NOMO-1 treated with dmso at 0.1 percent for 144 hours (cell line): ENCODE results near the gene FOXP1.

Experiments
- DNase-seq: peaks from one replicate; lab custom pipeline; 2025; ENCODE audit not compliant: unreplicated experiment; lab: John Stamatoyannopoulos, UW

FOXP1 gene

GRCh38 chr3:71166339-71167240, 416.9 kb downstream of the FOXP1 start:
- no peak for DNase-seq

- no peak for DNase-seq
These were observed 418.6 kb downstream of the FOXP1 start for GRCh38 chr3:71164881-71165280.

DNA sequence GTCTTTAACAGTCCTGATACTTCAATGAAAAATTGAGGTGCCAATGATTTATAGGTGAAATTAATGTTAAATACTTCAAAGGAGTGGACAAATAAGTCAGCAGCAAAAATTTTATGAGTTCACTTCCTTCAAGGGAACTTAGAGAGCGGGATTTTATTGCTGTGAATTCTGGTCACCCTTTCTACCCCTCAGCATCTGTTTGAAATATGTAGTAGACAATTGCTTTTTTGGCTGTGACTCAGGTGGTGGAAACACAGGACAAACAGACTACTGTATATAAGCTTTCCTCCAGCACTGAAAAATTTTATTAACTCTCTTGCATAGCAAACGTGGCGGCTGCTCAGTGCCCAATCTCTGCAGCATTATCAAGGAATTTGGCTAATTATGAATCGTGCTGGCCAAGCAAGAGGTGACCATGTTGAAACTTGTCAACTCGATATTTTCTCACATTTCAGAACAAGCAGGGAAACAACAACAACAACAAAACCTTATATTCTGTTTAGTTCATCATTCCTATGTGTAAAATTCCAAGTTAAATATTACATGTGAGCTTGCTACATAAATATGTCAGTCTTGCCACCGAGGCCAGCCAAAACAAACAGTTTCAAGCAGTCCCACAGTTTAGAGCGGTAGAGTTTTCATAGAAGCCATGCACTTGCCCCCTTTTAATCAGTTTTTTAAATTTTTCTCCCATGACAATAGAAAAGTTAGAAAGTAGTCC, 420.2 kb downstream of the FOXP1 start:
- DNase-seq: no peak

GRCh38 chr3:71162221-71162620, 421.3 kb downstream of the FOXP1 start:
- DNase-seq: no peak

GRCh38 chr3:71160785-71161546, 422.6 kb downstream of the FOXP1 start:
- no peak for DNase-seq

GRCh38 chr3:71156062-71156665, 427.4 kb downstream of the FOXP1 start:
- no peak for DNase-seq

- DNase-seq: no peak
These were observed 428.7 kb downstream of the FOXP1 start for GRCh38 chr3:71154846-71155245.

GRCh38 chr3:71153713-71154112, 429.8 kb downstream of the FOXP1 start:
- no peak for DNase-seq

DNA sequence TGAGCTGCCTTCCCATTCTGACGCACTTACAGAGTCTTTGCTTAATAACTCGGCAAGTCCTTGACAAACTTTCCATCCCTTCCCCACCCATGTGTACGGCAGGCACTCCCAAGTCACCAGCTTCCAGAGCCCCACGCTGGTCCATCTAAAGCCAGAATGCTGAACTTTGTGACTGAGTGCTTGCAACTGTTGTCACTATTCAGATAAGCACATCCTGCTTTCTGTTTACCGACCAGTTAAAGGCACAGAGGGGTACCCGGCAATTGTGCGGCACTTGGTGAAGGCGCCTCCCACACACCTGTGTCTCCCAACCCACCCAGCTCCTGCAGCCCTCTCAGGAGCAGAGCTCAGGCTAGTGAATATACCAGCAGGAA, 430.6 kb downstream of the FOXP1 start:
- no peak for DNase-seq

GRCh38 chr3:71152039-71152891, 431.3 kb downstream of the FOXP1 start:
- DNase-seq: no peak

DNA sequence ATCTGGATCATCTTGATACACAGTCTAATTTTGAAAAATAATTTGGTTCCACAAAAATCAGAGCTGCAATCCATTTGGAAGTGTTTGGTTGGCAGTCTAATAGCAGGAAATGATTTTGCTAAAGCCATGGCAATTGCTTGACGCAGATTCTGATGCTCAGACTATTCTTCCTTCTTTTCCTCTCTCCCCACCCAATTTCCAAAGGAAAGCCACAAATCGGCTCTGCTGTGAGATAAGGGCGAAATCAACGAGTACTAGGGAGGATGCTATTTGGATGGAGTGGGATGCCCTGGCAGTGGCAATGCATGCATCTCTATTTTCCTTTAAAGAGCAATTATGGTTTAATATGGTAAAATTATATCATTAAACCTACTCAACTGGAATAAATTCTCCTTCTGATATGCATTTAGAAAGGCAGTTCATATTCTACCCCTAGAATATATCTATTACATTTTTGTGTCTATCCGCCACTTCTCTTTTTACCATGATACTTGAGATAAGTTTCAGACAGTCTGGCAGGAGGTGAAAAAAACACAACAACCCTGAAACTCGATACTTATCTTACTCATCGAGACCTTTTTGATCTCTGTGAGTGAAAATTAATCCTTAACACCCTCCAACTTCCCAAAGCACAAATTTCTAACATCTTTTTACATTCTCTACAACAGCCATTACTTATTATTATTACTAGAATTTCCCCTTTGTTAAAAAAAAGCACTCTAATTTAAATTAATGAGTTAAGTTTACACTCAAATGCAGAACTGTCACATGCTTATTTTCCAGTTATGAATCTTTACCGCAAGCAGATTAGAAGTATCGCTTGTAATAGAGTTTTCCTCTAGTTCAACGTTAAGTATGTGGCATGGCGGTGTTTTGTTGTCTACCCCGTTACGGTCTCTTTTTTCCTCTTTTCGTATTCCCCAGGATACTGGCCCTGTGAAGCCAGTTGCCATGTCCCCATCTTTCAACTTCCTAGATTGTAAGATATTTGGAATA, 433.3 kb downstream of the FOXP1 start:
- DNase-seq: no peak

GRCh38 chr3:71148455-71149060, 435.0 kb downstream of the FOXP1 start:
- DNase-seq: no peak

DNA sequence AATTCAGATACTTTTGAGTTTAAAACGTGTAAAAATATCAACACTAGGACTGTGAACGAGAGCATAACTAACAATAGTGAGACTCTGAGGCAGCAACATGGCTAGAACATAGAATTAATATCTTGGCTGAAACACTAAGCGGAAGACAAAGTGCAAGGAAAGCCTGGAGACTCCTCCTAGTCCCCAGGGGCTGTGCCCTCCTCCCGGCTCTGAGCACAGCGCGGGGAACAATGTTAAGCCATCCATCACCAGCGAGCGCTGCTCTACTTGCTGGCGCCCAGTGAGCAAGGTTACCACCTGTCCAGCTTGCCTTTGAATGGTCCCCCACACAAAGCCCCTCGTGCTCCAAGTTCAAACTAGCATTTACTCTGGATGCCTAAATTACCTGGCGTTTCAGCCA, 436.9 kb downstream of the FOXP1 start:
- DNase-seq: no peak

DNA sequence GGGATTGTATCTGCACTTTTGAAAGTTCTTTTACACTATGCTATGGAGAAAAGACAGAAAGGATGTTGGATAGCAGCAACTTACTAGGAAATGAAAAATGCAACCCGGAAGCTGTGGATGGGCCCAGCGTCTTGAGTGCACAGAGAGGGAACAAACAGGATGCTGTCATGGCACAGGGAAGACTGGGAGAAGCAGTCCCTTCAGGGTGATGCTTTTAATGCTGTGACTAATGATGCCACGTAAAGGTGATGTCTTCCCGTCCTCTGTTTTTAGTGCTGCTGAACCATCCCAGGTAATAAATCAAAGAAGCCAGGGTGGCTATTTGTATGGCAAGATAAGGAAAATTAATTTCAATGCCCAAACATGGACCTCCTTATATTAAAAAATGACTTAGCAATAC, 437.6 kb downstream of the FOXP1 start:
- DNase-seq: no peak

DNA sequence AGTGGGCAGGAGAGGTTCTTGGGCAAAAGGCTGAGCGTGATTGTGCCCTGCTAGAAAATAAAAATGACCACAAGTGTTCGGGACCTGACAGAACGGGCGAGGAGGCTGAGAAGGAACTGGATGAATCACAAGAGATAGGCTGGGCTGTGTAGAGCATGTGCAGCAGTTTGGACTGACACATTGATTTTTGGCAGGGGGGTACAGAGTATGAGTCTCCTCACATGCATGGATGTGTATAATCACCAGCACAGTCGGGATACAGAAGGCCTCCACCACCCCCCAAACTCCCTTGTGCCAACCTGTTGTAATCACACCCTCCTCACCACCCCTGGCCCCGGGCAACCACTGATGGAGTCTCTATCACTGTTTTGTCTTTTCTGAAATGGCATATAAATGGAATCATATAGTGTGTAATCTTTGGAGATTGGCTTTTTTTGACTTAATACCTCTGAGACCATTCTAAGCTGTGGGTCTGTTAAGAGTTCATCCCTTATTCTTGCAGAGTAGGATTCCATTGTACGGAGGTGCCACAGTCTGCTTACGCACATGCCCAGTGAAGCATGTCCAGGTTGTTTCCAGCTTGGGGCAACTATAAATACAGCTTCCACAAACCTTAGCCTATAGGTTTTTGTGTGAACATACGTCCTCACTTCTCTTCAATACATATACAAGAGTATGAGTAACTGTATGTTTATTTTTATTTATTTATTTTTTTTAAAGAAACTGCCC, 438.8 kb downstream of the FOXP1 start:
- DNase-seq: no peak

DNA sequence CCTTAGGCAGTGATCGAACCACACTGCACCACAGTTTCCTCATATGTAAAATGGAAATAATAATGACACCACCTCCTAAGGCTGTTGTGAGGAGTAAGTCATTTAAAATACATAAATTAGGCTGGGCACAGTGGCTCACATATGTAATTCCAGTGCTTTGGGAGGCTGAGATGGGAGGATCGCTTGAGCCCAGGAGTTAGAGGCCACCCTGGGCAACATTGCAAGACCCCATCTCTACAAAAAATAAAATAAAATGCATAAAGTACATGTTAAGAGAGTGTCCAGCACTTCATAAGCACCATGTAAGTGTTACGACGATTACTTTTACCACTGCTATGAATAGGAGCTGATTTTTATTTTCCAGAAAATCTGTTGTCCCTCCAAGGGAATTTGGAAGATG, 440.0 kb downstream of the FOXP1 start:
- no peak for DNase-seq

GRCh38 chr3:71142441-71143161, 440.9 kb downstream of the FOXP1 start:
- no peak for DNase-seq
